Stimulated activated CD4-positive, alpha-beta T cell treated with anti-CD3 and anti-CD28 coated beads, Interleukin-1b, Interleukin-23, amount 100 ng/mL, for 48 hours (primary cell): ENCODE results near the gene HNMT.
"Not testable (repeated sequence)": the region's sequence is repeated elsewhere in the genome, so short reads cannot be mapped to it uniquely, and the experiment has no call there.

ENCODE experiments used
- DNase-seq: peaks from one replicate; pipeline ENCODE4 v3.0.0-alpha.2; 2020

The HNMT gene

GRCh38 chr2:137947032-137947727 lies 17.1 kb upstream of the HNMT start:
- DNase-seq = no peak

GRCh38 chr2:137947728-137948336 lies 16.4 kb upstream of the HNMT start:
- peak; percentile 12 for DNase-seq

- no peak for DNase-seq
Measured at GRCh38 chr2:137948894-137949293, 15.4 kb upstream of the HNMT start.

- DNase-seq = no peak
Measured at GRCh38 chr2:137950238-137950637, 14.0 kb upstream of the HNMT start.

GRCh38 chr2:137951586-137951985 lies 12.7 kb upstream of the HNMT start:
- DNase-seq = no peak

- no peak for DNase-seq
Measured at GRCh38 chr2:137952586-137953129, 11.6 kb upstream of the HNMT start.

- DNase-seq = no peak
Measured at GRCh38 chr2:137955536-137955935, 8.7 kb upstream of the HNMT start.

GRCh38 chr2:137957033-137957432 lies 7.2 kb upstream of the HNMT start:
- DNase-seq = no peak

GRCh38 chr2:137959166-137959565 lies 5.1 kb upstream of the HNMT start:
- DNase-seq = no peak

GRCh38 chr2:137960223-137960622 lies 4.0 kb upstream of the HNMT start:
- DNase-seq = no peak

GRCh38 chr2:137961602-137962001 lies 2.7 kb upstream of the HNMT start:
- no peak for DNase-seq

GRCh38 chr2:137963535-137964065 lies 673 bp upstream of the HNMT start:
- no peak for DNase-seq

GRCh38 chr2:137964859-137965459 lies 686 bp downstream of the HNMT start:
- no peak for DNase-seq

GRCh38 chr2:137966043-137966442 lies 1.8 kb downstream of the HNMT start:
- DNase-seq = no peak

- no peak for DNase-seq
Measured at GRCh38 chr2:137967042-137967441, 2.8 kb downstream of the HNMT start.

- DNase-seq = no peak
Measured at GRCh38 chr2:137968477-137969417, 4.5 kb downstream of the HNMT start.

- no peak for DNase-seq
Measured at GRCh38 chr2:137969418-137969765, 5.1 kb downstream of the HNMT start.

- no peak for DNase-seq
Measured at GRCh38 chr2:137969876-137970275, 5.6 kb downstream of the HNMT start.

- not testable (repeated sequence) for DNase-seq
Measured at GRCh38 chr2:137971259-137971658, 7.0 kb downstream of the HNMT start.

GRCh38 chr2:137973280-137973679 lies 9.0 kb downstream of the HNMT start:
- no peak for DNase-seq

- no peak for DNase-seq
Measured at GRCh38 chr2:137975280-137976271, 11.3 kb downstream of the HNMT start.

- DNase-seq = no peak
Measured at GRCh38 chr2:137976274-137976673, 12.0 kb downstream of the HNMT start.
